Measurements from ENCODE around the gene CDO1.

Gene CDO1

DNA sequence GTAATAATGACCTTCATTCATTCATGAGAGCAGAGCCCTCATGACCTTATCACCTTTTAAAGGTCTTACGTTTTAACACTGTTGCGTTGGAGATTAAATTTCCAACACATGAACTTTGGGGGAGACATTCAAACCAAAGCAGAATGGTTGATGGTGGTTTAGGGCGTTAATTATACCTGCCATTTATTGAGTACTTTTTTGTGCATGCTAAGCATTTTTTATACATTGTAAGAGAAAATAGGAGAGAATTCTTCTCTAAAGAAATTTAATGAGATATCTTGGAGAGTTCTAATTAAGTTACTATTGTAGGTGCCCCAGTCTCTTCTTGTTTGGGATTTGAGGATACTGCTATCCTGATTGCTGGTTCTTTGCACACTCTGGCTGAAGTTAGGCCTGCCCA, 37.7 kb upstream of the CDO1 start:
- no peak for ATAC-seq
- TF ChIP-seq CSDC2 (CRISPR knock-in tag; IDR thresholded peaks at IDR 0.05) (no peak), PATZ1 (CRISPR knock-in tag; IDR thresholded peaks at IDR 0.05; ENCODE audit: borderline replicate concordance) (no peak), GLIS3 (CRISPR knock-in tag; IDR thresholded peaks at IDR 0.05) (no peak), ZFP30 (CRISPR knock-in tag; IDR thresholded peaks at IDR 0.05) (no peak), CREB5 (CRISPR knock-in tag; IDR thresholded peaks at IDR 0.05; ENCODE audit: low read depth) (no peak)

GRCh38 chr5:115850744-115851416, 34.4 kb upstream of the CDO1 start:
- TF ChIP-seq SNAI2 (CRISPR knock-in tag; IDR thresholded peaks at IDR 0.05) = no peak
- no peak for TF ChIP-seq BACH2 (CRISPR knock-in tag; IDR thresholded peaks at IDR 0.05; ENCODE audit: borderline replicate concordance)
- no peak for TF ChIP-seq PATZ1 (CRISPR knock-in tag; IDR thresholded peaks at IDR 0.05; ENCODE audit: borderline replicate concordance)
- TF ChIP-seq ISL1 (CRISPR knock-in tag; IDR thresholded peaks at IDR 0.05) = peak; percentile 81
- no peak for TF ChIP-seq TSHZ2 (CRISPR knock-in tag; IDR thresholded peaks at IDR 0.05)
- no peak for ATAC-seq

- ATAC-seq = no peak
- no peak for TF ChIP-seq PATZ1 (CRISPR knock-in tag; IDR thresholded peaks at IDR 0.05; ENCODE audit: borderline replicate concordance)
Measured at GRCh38 chr5:115849258-115849798, 32.9 kb upstream of the CDO1 start.

- no peak for ATAC-seq
Measured at GRCh38 chr5:115847290-115847689, 30.8 kb upstream of the CDO1 start.

More at GRCh38 chr5:115847290-115847689, 30.8 kb upstream of the CDO1 start:
- no peak for TF ChIP-seq ISL1 (CRISPR knock-in tag; IDR thresholded peaks at IDR 0.05)
- no peak for TF ChIP-seq ZNF8 (CRISPR knock-in tag; IDR thresholded peaks at IDR 0.05)
- no peak for TF ChIP-seq OSR1 (CRISPR knock-in tag; IDR thresholded peaks at IDR 0.05)
- no peak for TF ChIP-seq SNAI2 (CRISPR knock-in tag; IDR thresholded peaks at IDR 0.05)
- no peak for TF ChIP-seq RARB (CRISPR knock-in tag; IDR thresholded peaks at IDR 0.05)
- TF ChIP-seq ZFP3 (CRISPR knock-in tag; IDR thresholded peaks at IDR 0.05) = no peak
- TF ChIP-seq PPARA (CRISPR knock-in tag; IDR thresholded peaks at IDR 0.05; ENCODE audit: borderline replicate concordance) = no peak
- no peak for TF ChIP-seq ARNTL (CRISPR knock-in tag; IDR thresholded peaks at IDR 0.05; ENCODE audit: borderline replicate concordance, low read depth)
- no peak for TF ChIP-seq ZNF70 (CRISPR knock-in tag; IDR thresholded peaks at IDR 0.05)
- TF ChIP-seq TSHZ2 (CRISPR knock-in tag; IDR thresholded peaks at IDR 0.05) = no peak

Data from SK-N-SH treated with all-trans-retinoic acid at 6 μM for 48 hours (cell line).